ENCODE measurements around the gene SSC4D.
"Not testable (repeated sequence)": the region's sequence is repeated elsewhere in the genome, so short reads cannot be mapped to it uniquely, and the experiment has no call there.

SSC4D gene

DNA sequence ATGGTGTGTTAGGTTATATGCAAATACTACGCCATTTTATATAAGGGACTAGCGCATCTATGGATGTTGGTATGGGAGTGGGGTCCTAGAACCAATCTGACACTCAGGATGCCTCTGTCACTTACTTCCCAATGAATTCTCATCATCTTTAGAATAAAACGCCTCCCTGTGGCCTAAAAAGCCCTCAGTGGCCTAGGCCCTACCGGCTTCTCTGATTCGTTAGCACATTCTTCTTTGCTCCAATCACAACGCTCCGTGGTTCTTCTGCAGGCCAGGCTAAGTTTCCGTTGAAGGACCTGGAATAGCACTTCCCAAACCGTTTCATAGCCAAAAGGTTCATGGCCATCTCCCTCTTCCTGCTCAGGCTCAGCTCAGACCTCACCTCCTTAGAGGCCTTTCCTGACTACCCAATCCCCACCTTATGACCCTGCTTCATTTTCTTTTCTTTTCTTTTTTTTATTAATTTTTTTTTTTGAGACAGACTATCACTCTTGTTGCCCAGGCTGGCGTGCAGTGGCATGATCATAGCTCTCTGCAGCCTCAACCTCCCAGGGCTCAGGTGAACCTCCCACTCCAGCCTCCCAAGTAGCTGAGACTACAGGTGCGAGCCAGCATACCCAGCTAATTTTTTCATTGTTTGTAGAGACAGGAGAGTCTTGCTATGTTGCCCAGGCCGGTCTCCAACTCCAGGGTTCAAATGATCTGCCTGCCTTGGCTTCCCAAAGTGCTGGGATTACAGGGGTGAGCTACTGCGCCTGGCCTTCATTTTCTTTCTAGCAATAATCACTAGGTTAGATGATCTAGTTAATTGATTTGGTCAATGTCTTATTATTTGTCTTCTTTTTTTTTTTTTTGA lies 26.2 kb downstream of the SSC4D start:
- no peak for DNase-seq (ENCODE audit: low read depth)

DNA sequence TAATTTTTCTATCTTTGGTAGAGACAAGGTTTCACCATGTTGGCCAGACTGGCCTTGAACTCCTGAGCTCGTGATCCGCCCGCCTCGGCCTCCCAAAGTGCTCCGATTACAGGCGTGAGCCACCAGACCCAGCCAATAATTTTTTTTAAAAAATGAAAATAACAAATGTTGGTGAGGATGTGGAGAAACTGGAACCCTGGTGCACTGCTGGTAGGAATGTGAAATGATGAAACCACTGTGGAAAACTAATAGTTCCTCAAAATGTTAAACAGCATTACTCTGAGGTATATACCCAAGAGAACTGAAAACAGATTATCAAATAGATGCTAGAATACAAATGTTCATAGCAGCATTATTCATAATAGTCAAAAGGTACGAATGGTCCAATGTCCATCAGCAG lies 27.7 kb downstream of the SSC4D start:
- DNase-seq (ENCODE audit: low read depth), result no peak

DNA sequence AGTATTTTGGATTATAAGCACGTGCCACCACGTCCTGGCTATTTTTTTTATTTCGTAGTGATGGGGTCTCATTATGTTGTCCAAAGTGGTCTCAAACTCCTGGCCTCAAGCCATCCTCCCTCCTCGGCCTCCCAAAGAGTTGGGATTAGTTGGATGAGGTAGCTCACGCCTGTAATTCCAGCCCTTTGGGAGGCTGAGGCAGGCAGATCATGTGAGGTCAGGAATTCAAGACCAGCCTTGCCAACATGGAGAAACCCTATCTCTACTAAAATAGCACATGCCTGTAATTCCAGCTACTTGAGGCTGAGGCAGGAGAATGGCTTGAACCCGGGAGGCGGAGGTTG lies 28.9 kb downstream of the SSC4D start:
- no peak for DNase-seq (ENCODE audit: low read depth)

GRCh38 chr7:76377186-76377918 lies 32.1 kb downstream of the SSC4D start:
- DNase-seq (ENCODE audit: low read depth), result no peak

GRCh38 chr7:76375251-76375650 lies 34.2 kb downstream of the SSC4D start:
- DNase-seq (ENCODE audit: low read depth), result no peak

GRCh38 chr7:76372984-76373833 lies 36.3 kb downstream of the SSC4D start:
- DNase-seq (ENCODE audit: low read depth), result no peak

GRCh38 chr7:76371396-76371795 lies 38.1 kb downstream of the SSC4D start:
- DNase-seq (ENCODE audit: low read depth), result no peak

- DNase-seq (ENCODE audit: low read depth), result no peak
These were observed 40.5 kb downstream of the SSC4D start for GRCh38 chr7:76369018-76369417.

DNA sequence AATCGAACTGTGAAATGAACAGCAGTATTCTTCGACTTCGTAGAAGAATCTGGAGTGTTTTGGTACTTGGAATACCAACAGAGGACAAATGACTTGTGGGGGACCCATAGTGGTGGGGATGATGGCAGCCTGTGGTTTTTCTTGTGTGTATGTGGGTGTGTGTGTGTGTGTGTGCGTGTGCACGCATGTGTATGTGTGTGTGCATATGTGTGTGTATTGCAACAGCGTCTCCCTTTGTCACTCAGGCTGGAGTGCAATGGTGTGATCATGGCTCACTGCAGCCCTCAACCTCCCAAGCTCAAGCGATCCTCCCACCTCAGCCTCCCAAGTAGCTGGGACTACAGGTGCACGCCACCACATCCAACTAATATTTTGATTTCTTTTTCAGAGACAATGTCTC lies 41.3 kb downstream of the SSC4D start:
- DNase-seq (ENCODE audit: low read depth), result no peak

DNA sequence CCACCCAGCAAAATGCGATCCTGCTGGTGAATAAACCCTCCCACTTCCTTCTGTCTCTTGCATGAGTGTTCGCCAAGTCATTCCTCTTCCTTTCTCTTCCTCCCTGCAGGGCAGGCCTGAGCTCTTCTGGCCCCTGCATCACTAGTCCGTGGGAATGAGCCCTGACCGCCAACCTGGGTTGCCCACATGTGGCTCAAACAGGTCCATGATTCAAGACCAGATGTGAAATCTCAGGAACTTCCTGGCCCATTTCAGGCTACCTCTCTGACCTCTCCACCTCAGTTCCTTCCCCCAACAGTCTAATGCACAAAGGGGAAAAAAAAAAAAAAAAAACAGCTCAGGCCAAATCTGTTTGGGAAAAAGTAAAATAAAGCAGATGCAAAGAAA lies 45.3 kb downstream of the SSC4D start:
- DNase-seq (ENCODE audit: low read depth), result no peak

- DNase-seq (ENCODE audit: low read depth), result not testable (repeated sequence)
These were observed 45.7 kb downstream of the SSC4D start for GRCh38 chr7:76363754-76364153.

GRCh38 chr7:76359978-76360638 lies 49.4 kb downstream of the SSC4D start:
- DNase-seq (ENCODE audit: low read depth), result no peak

- DNase-seq (ENCODE audit: low read depth), result peak; percentile 88
These were observed 50.2 kb downstream of the SSC4D start for GRCh38 chr7:76359111-76359977.

DNA sequence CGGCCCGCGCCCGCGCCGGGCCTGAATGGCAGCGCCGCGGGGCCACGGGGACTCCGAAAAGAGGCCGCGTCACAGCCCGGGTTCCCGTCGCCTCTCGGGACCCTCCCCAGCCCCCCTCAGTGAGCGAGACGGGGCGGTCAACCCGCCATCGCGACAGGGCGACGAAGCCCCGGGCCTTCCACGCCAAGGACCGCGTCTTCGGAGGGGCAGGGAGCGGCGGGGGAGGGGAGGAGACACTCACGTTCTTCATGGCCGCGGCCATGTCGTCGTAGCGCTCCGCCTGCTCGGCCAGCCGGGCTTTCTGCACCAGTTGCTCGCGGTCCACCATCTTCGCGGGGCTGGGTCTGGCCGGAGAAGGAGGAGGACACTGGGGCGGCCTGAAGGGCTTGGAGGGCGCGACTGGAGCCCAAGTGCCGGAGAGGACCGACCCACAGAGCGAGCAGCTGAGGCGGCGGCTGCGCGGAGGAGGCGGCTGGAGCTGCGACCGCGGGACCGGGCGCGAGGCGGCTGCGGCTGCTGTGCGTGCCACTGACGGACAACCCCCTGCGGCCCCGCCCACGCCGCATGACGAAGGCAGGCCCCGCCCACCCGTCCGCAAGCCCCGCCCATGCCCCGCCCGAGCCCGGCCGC lies 50.9 kb downstream of the SSC4D start, which contains the start of gene YWHAG:
Gene YWHAG (minus strand): TSS at position 511 of the 630 bp plus-strand sequence. CDS start 183 bp downstream, at position 328.
- DNase-seq (ENCODE audit: low read depth), result no peak

DNA sequence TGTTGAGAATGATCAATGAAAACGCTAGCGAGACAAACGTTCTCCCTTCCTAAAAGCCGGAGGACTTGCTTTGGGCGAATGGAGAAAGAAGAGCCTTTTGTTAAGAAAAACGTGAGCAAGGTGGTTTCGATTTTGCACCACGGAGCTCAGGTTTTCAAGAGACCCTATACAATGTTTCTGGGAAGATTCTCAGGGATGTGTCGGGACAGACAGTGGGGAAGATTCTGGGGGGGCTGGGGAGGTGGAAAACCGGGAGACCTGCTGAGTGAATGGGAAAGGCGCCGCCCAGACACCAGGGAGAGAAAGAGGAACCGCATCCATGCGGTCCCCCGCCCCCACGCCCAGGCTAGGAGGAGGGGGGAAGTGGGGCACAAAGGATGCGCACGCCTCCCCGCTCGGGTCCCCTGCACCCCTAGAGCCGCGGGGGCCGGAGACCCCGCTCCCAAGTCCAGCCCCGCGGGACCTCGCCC lies 51.5 kb downstream of the SSC4D start:
- DNase-seq (ENCODE audit: low read depth), result no peak

- no peak for DNase-seq (ENCODE audit: low read depth)
These were observed 52.0 kb downstream of the SSC4D start for GRCh38 chr7:76357475-76358010.

DNA sequence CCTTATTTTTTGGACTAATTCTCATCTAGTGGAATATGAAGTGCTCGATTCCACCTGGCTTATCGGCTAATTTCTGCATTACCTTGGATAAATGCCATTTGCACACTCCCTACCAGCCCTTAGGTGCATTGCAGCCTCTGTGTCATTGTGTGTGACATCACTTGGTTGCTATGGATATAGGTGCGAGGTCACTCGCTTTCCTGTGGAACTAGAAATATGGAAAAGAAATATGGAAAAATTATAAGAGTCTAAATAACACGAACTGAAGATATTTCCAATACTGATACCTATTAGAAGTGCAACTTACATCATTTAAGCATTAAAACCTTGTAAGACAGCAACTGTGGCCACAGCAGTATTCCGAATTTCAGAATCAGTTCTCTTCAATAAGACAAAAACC lies 52.7 kb downstream of the SSC4D start:
- DNase-seq (ENCODE audit: low read depth), result no peak

DNA sequence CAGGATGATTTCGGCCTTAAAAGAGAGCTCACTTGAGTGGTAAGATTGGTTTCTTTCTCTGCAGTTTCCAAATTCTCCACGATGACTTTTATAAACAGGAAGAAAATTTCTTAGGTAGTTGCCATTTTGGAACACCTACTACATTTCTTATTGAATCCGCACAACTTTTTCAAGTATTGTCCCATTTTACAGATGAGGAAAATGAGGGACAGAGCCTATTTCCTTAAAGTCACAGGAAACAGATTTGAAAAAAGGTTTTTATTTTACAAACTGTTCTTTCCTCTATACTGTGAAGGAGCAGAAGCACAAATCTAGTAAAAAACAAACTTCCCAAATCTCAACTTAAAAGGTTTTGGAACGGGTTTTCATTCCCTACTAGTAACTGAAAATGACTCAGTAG lies 53.4 kb downstream of the SSC4D start:
- DNase-seq (ENCODE audit: low read depth), result no peak

DNA sequence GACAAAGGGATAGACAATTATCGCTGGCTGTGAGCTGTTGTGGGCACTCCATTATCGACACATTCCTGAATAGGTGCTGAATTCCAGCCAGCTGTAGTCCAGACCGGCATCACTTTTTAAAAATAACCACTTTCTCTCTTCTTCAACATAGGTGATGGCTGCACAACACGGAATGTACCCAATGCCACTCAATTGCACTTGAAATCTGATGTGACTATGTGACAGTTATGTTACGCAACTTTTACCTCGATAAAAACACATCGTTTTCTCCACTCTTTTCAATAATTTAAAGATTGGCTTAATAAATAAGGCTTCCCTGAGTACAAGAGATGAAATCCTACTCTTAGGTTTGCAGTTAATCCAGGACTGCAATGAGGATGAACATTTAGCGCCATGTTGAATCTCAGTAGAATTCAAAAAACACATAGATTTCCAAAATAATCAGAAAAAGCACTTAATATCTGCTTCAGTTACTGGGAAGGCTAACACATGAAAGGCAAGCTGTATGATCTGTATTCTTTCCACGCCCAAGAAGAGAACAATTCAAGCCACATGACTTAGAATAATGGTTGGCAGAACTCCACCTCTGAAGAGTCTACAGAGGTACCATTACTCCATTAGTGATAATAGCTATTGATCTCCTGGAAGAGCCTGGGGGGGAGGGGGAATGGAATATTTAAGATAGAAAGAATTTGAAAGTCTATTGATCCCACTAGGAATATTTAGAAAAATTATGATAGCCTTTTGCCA lies 54.3 kb downstream of the SSC4D start:
- no peak for DNase-seq (ENCODE audit: low read depth)
